Keratinocyte (primary cell): Measurements from ENCODE around the gene RPRD1B.

ENCODE experiments used
- CTCF ChIP-seq, 3 experiments: IDR thresholded peaks in 1 of 3; conservative IDR thresholded peaks in 1 of 3; optimal IDR thresholded peaks in 1 of 3; 2 replicates in 2 of 3; 3 replicates in 1 of 3; pipeline versions ENCODE3 to v1.5.1; 2011; ENCODE audit warnings: low read length in 3 of 3, mild to moderate bottlenecking in 3 of 3, moderate library complexity in 2 of 3, control low read depth in 1 of 3, inconsistent platforms in 1 of 3; ENCODE audit not compliant: insufficient read depth in 2 of 3; ENCODE audit errors: extremely low read depth in 1 of 3
- EZH2 ChIP-seq: IDR thresholded peaks from one replicate; pipeline ENCODE4 v1.6.1; 2012; ENCODE audit warnings: inconsistent platforms, mild to moderate bottlenecking, low read length, moderate library complexity

- no peak for TF ChIP-seq CTCF (optimal IDR thresholded peaks at IDR 0.05 in 1 of 3, IDR thresholded peaks at IDR 0.05 in 1 of 3, conservative IDR thresholded peaks at IDR 0.05 in 1 of 3; ENCODE audit: extremely low read depth in 1 of 3, insufficient read depth in 2 of 3, low read length in 3 of 3)
- TF ChIP-seq EZH2 = no peak
Observed at GRCh38 chr20:38141204-38141888, 107.8 kb downstream of the RPRD1B start.
